Type B pancreatic cell (in vitro differentiated cells): Measurements from ENCODE around the gene ARL8A. TPM values are rescaled to one million over a fixed set of nuclear protein-coding genes. Genes with fewer than 3 reads are reported as not detected.
A peak's percentile ranks its signal among the peaks of the same experiment; 100 is the strongest.

Source experiments
- DNase-seq: peaks from one replicate; pipeline ENCODE4 v3.0.0; 2021; ENCODE audit warnings: mixed read lengths; ENCODE audit not compliant: unreplicated experiment; ENCODE audit errors: extremely low spot score
- H3K27ac Mint-ChIP-seq: 2 replicates; pipeline ENCODE4 v1.8.0; 2021; ENCODE audit warnings: mild to moderate bottlenecking, mixed read lengths
- H3K27me3 Mint-ChIP-seq: 2 replicates; pipeline ENCODE4 v1.8.0; 2021; ENCODE audit warnings: mixed read lengths
- H3K36me3 Mint-ChIP-seq: 2 replicates; pipeline ENCODE4 v1.8.0; 2021; ENCODE audit warnings: mixed read lengths
- H3K4me1 Mint-ChIP-seq: one replicate; pipeline ENCODE4 v1.8.0; 2021; ENCODE audit warnings: mixed read lengths; ENCODE audit not compliant: unreplicated experiment
- H3K4me3 Mint-ChIP-seq: 2 replicates; pipeline ENCODE4 v1.8.0; 2021; ENCODE audit warnings: mild to moderate bottlenecking, mixed read lengths
- H3K9me3 Mint-ChIP-seq: 2 replicates; pipeline ENCODE4 v1.8.0; 2021; ENCODE audit warnings: mixed read lengths
- CTCF ChIP-seq: fragments of 200-600 bp; sonication (generic); conservative IDR thresholded peaks from 2 replicates; pipeline ENCODE4 v1.5.0; 2021; ENCODE audit warnings: antibody characterized with exemption, mild to moderate bottlenecking
- total RNA-seq: library from RNA; stranded (reverse); gene quantifications from 2 replicates; pipeline ENCODE4 v1.2.1, GENCODE V29; 2021; ENCODE audit warnings: low replicate concordance

The ARL8A gene
- total RNA-seq, 1 donor from 2014 or later: 58.6 TPM

GRCh38 chr1:202164271-202165037 lies 19.9 kb upstream of the ARL8A start:
- Mint-ChIP-seq H3K27me3 (no peaks in the 10 kb centered on the region), H3K27ac (peak overlapping the region; percentile 33), H3K4me3 (no peak overlapping the region), H3K4me1 (peaks cover 20% of the 10 kb centered on the region), H3K36me3 (no peaks in the 10 kb centered on the region), H3K9me3 (no peaks in the 10 kb centered on the region)
- no peak for TF ChIP-seq CTCF
- no peak for DNase-seq

DNA sequence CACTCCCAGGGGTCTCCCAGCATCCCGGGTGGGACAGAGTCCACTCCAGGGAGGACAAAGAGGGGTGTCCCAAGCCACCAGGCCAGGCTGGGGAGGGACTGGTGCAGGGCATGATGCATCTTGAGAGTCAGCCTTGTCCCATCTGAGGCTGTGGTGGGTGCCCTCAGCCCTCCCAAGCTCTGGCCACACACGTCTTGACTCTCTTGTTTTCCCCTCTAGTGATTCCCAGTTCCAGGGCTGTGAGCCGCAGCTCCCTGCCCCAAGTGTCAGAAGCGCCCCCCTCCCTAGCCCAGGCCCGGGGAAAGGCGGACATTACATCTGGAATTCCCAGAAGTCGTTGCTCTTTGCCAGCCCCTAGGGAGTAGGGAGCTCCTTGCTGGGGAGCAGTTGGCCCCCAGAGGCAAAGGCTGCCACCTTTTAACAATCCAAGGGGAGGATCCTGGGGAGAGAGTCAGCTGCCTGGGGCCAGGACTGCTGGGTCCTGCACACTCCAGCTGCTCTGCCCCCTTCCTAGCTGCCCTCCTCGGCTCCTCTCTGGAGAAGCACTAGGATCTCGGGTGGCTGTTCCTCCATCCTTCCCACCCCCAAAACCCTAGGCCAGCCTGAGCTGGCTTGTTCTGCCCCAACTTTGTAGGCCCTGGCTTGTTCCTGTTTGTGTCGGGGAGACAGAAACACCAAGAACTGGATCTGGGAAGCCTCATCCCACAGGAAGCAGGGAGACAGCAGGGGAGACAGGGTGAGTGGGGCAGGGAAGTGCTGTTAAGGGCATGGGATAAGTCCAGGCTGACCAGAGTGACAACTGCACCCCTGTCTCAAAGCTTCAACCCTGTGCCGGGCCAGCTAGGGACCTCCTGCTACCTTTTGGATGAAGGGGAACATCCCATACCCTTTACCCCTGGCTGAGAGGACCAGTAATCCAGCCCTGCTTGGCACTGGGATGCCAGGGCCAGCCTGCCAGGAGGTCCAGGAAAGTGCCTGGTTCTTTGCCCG lies 19.0 kb upstream of the ARL8A start:
- no peak overlapping the region for H3K4me3 Mint-ChIP-seq
- TF ChIP-seq CTCF: no peak
- H3K36me3 Mint-ChIP-seq: no peaks in the 10 kb centered on the region
- DNase-seq: no peak
- H3K27ac Mint-ChIP-seq: peak overlapping the region; percentile 33
- H3K9me3 Mint-ChIP-seq: no peaks in the 10 kb centered on the region
- peaks cover 20% of the 10 kb centered on the region for H3K4me1 Mint-ChIP-seq
- H3K27me3 Mint-ChIP-seq: no peaks in the 10 kb centered on the region

- Mint-ChIP-seq H3K36me3 (no peaks in the 10 kb centered on the region), H3K4me3 (no peak overlapping the region), H3K27ac (no peak overlapping the region), H3K4me1 (peaks cover 20% of the 10 kb centered on the region), H3K27me3 (no peaks in the 10 kb centered on the region), H3K9me3 (no peaks in the 10 kb centered on the region)
- TF ChIP-seq CTCF: no peak
- DNase-seq: no peak
Measured at GRCh38 chr1:202162418-202163280, 18.1 kb upstream of the ARL8A start.

DNA sequence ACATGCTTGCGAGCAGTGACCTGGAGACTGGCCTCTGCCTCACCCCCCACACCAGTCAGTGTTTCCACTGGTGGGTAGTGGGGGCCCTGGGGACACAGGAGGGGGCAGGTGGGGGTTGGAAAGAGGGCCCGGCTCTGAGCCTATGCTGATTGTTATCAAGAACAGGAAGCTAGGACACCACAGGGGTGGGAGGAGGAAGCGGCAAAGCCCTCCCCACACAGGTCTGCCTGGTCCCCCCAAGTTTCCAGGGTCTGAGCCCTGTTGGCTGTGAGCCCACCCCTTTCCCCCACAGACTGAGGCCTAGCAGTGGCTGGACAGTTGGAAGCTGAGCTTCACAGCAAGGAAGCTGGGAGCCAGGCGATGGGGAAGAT lies 17.5 kb upstream of the ARL8A start:
- TF ChIP-seq CTCF: no peak
- H3K4me1 Mint-ChIP-seq: peaks cover 14% of the 10 kb centered on the region
- H3K4me3 Mint-ChIP-seq: no peak overlapping the region
- no peak overlapping the region for H3K27ac Mint-ChIP-seq
- no peak for DNase-seq
- H3K36me3 Mint-ChIP-seq: no peaks in the 10 kb centered on the region
- H3K27me3 Mint-ChIP-seq: no peaks in the 10 kb centered on the region
- no peaks in the 10 kb centered on the region for H3K9me3 Mint-ChIP-seq
